Measurements from ENCODE around the gene FGF4.

DNA sequence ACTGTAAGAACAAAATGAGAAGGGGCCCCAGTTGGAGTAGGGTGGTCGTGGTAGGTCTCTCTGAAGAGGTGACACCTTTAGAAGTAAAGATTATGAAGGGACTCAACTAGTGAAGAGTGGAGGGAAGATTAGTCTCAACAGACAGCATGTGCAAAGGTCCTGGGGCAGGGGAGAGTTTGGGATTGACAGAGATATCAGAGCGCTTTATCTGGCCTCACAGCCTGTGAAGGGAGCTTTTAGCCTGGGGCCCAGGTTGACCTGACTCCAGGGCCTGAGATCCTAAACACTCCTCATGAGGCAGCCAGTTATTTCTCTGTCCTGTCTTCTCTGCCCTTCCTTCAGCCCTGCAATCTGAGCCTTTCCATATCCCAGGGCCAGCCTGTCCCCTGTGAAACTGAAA, 27.9 kb upstream of the FGF4 start:
- no peak for TF ChIP-seq POLR2AphosphoS5 (IDR thresholded peaks at IDR 0.05)
- TF ChIP-seq, protein P1, sequence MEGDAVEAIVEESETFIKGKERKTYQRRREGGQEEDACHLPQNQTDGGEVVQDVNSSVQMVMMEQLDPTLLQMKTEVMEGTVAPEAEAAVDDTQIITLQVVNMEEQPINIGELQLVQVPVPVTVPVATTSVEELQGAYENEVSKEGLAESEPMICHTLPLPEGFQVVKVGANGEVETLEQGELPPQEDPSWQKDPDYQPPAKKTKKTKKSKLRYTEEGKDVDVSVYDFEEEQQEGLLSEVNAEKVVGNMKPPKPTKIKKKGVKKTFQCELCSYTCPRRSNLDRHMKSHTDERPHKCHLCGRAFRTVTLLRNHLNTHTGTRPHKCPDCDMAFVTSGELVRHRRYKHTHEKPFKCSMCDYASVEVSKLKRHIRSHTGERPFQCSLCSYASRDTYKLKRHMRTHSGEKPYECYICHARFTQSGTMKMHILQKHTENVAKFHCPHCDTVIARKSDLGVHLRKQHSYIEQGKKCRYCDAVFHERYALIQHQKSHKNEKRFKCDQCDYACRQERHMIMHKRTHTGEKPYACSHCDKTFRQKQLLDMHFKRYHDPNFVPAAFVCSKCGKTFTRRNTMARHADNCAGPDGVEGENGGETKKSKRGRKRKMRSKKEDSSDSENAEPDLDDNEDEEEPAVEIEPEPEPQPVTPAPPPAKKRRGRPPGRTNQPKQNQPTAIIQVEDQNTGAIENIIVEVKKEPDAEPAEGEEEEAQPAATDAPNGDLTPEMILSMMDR (IDR thresholded peaks at IDR 0.05), result no peak
